Activated CD4-positive, alpha-beta T cell treated with anti-CD3 and anti-CD28 coated beads, Interleukin-2, amount 10 ng/mL, durations not matched to agents 24 days and 14 days (primary cell): Measurements from ENCODE around the gene PCDHGC3. TPM values are rescaled to one million over a fixed set of nuclear protein-coding genes. Genes with fewer than 3 reads are reported as not detected.
"Not testable (repeated sequence)": the region's sequence is repeated elsewhere in the genome, so short reads cannot be mapped to it uniquely, and the experiment has no call there.

ENCODE experiments used
- DNase-seq: peaks from one replicate; pipeline ENCODE4 v3.0.0; 2022
- H3K27ac Mint-ChIP-seq: one replicate; pipeline ENCODE4 v1.8.0; 2022; ENCODE audit warnings: mild to moderate bottlenecking, mixed read lengths
- H3K27me3 Mint-ChIP-seq: one replicate; pipeline ENCODE4 v1.8.0; 2022; ENCODE audit warnings: mixed read lengths
- H3K36me3 Mint-ChIP-seq: one replicate; pipeline ENCODE4 v1.8.0; 2022; ENCODE audit warnings: low read depth, mild to moderate bottlenecking, mixed read lengths
- H3K4me1 Mint-ChIP-seq: one replicate; pipeline ENCODE4 v1.8.0; 2021; ENCODE audit warnings: mixed read lengths
- H3K4me3 Mint-ChIP-seq: one replicate; pipeline ENCODE4 v1.8.0; 2022; ENCODE audit warnings: mild to moderate bottlenecking, moderate library complexity, mixed read lengths
- H3K9me3 Mint-ChIP-seq: one replicate; pipeline ENCODE4 v1.8.0; 2021; ENCODE audit warnings: mixed read lengths
- intact Hi-C: fragments of 100-400 bp; cut with micrococcal nuclease; formaldehyde crosslinking; loops from one replicate; pipeline ENCODE4 v1.15.1; 2023
- total RNA-seq: library from RNA; stranded (reverse); gene quantifications from 2 replicates; pipeline ENCODE4 v1.2.3, GENCODE V29; 2022

The PCDHGC3 gene
- 0.24 and 0.58 TPM in 2 replicates for total RNA-seq

- H3K27ac Mint-ChIP-seq: no peak within 1 kb of the TSS
Measured at GRCh38 chr5:141475625-141476131, at the start of gene PCDHGC3. TSS of gene PCDHGC3 (plus strand) at chr5:141475966. CDS start at chr5:141476117, 151 bp downstream.

GRCh38 chr5:141427783-141428426 lies 47.9 kb upstream of the PCDHGC3 start:
- peaks cover 4% of the 10 kb centered on the region for H3K36me3 Mint-ChIP-seq
- H3K4me3 Mint-ChIP-seq: no peak overlapping the region
- H3K27ac Mint-ChIP-seq: no peak overlapping the region
- DNase-seq: no peak
- H3K27me3 Mint-ChIP-seq: peaks cover 32% of the 10 kb centered on the region
- peaks cover 3% of the 10 kb centered on the region for H3K4me1 Mint-ChIP-seq
- intact Hi-C loops: no loop called here
- H3K9me3 Mint-ChIP-seq: peaks cover 9% of the 10 kb centered on the region

More at GRCh38 chr5:141475625-141476131, at the start of gene PCDHGC3:
- DNase-seq: peak; percentile 78
- H3K27me3 Mint-ChIP-seq: peaks cover 60% of the 10 kb centered on the region
- peak within 1 kb of the TSS; percentile 91 for H3K4me3 Mint-ChIP-seq
- H3K36me3 Mint-ChIP-seq: no peaks in the 10 kb centered on the region
- peaks cover 18% of the 10 kb centered on the region for H3K4me1 Mint-ChIP-seq
- intact Hi-C loops: loop anchor here (2.0 to 5.0 kb wide), 3 partner anchors 37 to 82 kb away; partner anchors contain the start of gene PCDHGA11
- no peaks in the 10 kb centered on the region for H3K9me3 Mint-ChIP-seq

- Mint-ChIP-seq H3K27ac (peak within 1 kb of the TSS; percentile 69), H3K4me3 (peak within 1 kb of the TSS; percentile 78), H3K4me1 (peaks cover 3% of the 10 kb centered on the region), H3K27me3 (peaks cover 22% of the 10 kb centered on the region), H3K9me3 (peaks cover 9% of the 10 kb centered on the region), H3K36me3 (peaks cover 4% of the 10 kb centered on the region)
- peak; percentile 72 for DNase-seq
- intact Hi-C loops: no loop called here
Measured at GRCh38 chr5:141430332-141431113, 45.2 kb upstream of the PCDHGC3 start, which contains the start of gene PCDHGA12. TSS of gene PCDHGA12 (plus strand) at chr5:141430507. CDS start at chr5:141430760, 253 bp downstream.

GRCh38 chr5:141431286-141431685 lies 44.5 kb upstream of the PCDHGC3 start:
- DNase-seq: peak; percentile 62
- Mint-ChIP-seq H3K27ac (no peak overlapping the region), H3K36me3 (peaks cover 4% of the 10 kb centered on the region), H3K9me3 (peaks cover 9% of the 10 kb centered on the region), H3K4me1 (peaks cover 3% of the 10 kb centered on the region), H3K27me3 (peaks cover 24% of the 10 kb centered on the region), H3K4me3 (peak overlapping the region; percentile 78)
- intact Hi-C loops: no loop called here

GRCh38 chr5:141432308-141432707 lies 43.5 kb upstream of the PCDHGC3 start:
- intact Hi-C loops, H3K36me3 Mint-ChIP-seq, DNase-seq, H3K4me1 Mint-ChIP-seq, H3K27ac Mint-ChIP-seq, H3K9me3 Mint-ChIP-seq: not testable (repeated sequence)
- Mint-ChIP-seq H3K27me3 (peaks cover 26% of the 10 kb centered on the region), H3K4me3 (peak overlapping the region; percentile 51)

GRCh38 chr5:141432726-141433125 lies 43.0 kb upstream of the PCDHGC3 start:
- H3K4me3 Mint-ChIP-seq, H3K36me3 Mint-ChIP-seq, H3K4me1 Mint-ChIP-seq, intact Hi-C loops, H3K27ac Mint-ChIP-seq, DNase-seq, H3K9me3 Mint-ChIP-seq: not testable (repeated sequence)
- peaks cover 27% of the 10 kb centered on the region for H3K27me3 Mint-ChIP-seq

- Mint-ChIP-seq H3K27me3 (peaks cover 27% of the 10 kb centered on the region), H3K4me3 (no peak overlapping the region), H3K9me3 (peaks cover 9% of the 10 kb centered on the region), H3K27ac (no peak overlapping the region), H3K4me1 (peaks cover 3% of the 10 kb centered on the region), H3K36me3 (peaks cover 4% of the 10 kb centered on the region)
- no peak for DNase-seq
- intact Hi-C loops: no loop called here
Measured at GRCh38 chr5:141434006-141434405, 41.8 kb upstream of the PCDHGC3 start.

- Mint-ChIP-seq H3K9me3 (peaks cover 2% of the 10 kb centered on the region), H3K4me1 (no peaks in the 10 kb centered on the region), H3K27me3 (peaks cover 9% of the 10 kb centered on the region), H3K36me3 (no peaks in the 10 kb centered on the region), H3K27ac (no peak overlapping the region), H3K4me3 (no peak overlapping the region)
- no peak for DNase-seq
- intact Hi-C loops: no loop called here
Measured at GRCh38 chr5:141437221-141437620, 38.5 kb upstream of the PCDHGC3 start.

- no peaks in the 10 kb centered on the region for H3K36me3 Mint-ChIP-seq
- no peaks in the 10 kb centered on the region for H3K4me1 Mint-ChIP-seq
- H3K4me3 Mint-ChIP-seq: no peak overlapping the region
Measured at GRCh38 chr5:141439411-141440141, 36.2 kb upstream of the PCDHGC3 start.

GRCh38 chr5:141440341-141440740 lies 35.4 kb upstream of the PCDHGC3 start:
- H3K27me3 Mint-ChIP-seq: peaks cover 8% of the 10 kb centered on the region
- no peaks in the 10 kb centered on the region for H3K36me3 Mint-ChIP-seq
- no peak for DNase-seq
- no peaks in the 10 kb centered on the region for H3K4me1 Mint-ChIP-seq
- peaks cover 6% of the 10 kb centered on the region for H3K9me3 Mint-ChIP-seq
- no peak overlapping the region for H3K27ac Mint-ChIP-seq
- intact Hi-C loops: no loop called here
- H3K4me3 Mint-ChIP-seq: no peak overlapping the region

More at GRCh38 chr5:141439411-141440141, 36.2 kb upstream of the PCDHGC3 start:
- DNase-seq: no peak
- peaks cover 4% of the 10 kb centered on the region for H3K9me3 Mint-ChIP-seq
- no peak overlapping the region for H3K27ac Mint-ChIP-seq
- H3K27me3 Mint-ChIP-seq: peaks cover 5% of the 10 kb centered on the region
- intact Hi-C loops: no loop called here

GRCh38 chr5:141441571-141442170 lies 34.1 kb upstream of the PCDHGC3 start:
- H3K4me1 Mint-ChIP-seq: no peaks in the 10 kb centered on the region
- H3K36me3 Mint-ChIP-seq: no peaks in the 10 kb centered on the region
- no peak overlapping the region for H3K27ac Mint-ChIP-seq
- DNase-seq: no peak
- H3K9me3 Mint-ChIP-seq: peaks cover 6% of the 10 kb centered on the region
- intact Hi-C loops: no loop called here
- H3K27me3 Mint-ChIP-seq: peaks cover 9% of the 10 kb centered on the region
- H3K4me3 Mint-ChIP-seq: no peak overlapping the region

- Mint-ChIP-seq H3K36me3 (no peaks in the 10 kb centered on the region), H3K9me3 (peaks cover 4% of the 10 kb centered on the region), H3K27me3 (peaks cover 7% of the 10 kb centered on the region), H3K27ac (no peak overlapping the region), H3K4me3 (no peak overlapping the region), H3K4me1 (no peaks in the 10 kb centered on the region)
- intact Hi-C loops: no loop called here
- no peak for DNase-seq
Measured at GRCh38 chr5:141465351-141465750, 10.4 kb upstream of the PCDHGC3 start.
